Measurements from ENCODE around the gene OTOG.

Gene OTOG

GRCh38 chr11:17651061-17651460, 104.0 kb downstream of the OTOG start:
- ChIA-PET CTCF (interaction anchor here (0.6 kb wide), 2 partner anchors 129 to 631 kb away, joined by 3 read pairs; no protein-coding TSS in a partner anchor), POLR2A (no interaction called here)
- DNase-seq (ENCODE audit: extremely low spot score) = peak; percentile 5
- TF ChIP-seq ELF4 (IDR thresholded peaks at IDR 0.05) (no peak), L3MBTL2 (conservative IDR thresholded peaks at IDR 0.05) (no peak), FOXM1 (IDR thresholded peaks at IDR 0.05; ENCODE audit: borderline replicate concordance) (no peak), LEF1 (IDR thresholded peaks at IDR 0.05; ENCODE audit: borderline replicate concordance) (no peak), ZNF384 (IDR thresholded peaks at IDR 0.05) (no peak), HDGF (IDR thresholded peaks at IDR 0.05; ENCODE audit: borderline replicate concordance) (no peak), FOXA1 (IDR thresholded peaks at IDR 0.05) (no peak), CTBP1 (IDR thresholded peaks at IDR 0.05; ENCODE audit: borderline replicate concordance) (no peak), PKNOX1 (IDR thresholded peaks at IDR 0.05) (no peak), SP1 (IDR thresholded peaks at IDR 0.05) (no peak), NFRKB (IDR thresholded peaks at IDR 0.05) (no peak), SUZ12 (IDR thresholded peaks at IDR 0.05) (no peak), ARNT (IDR thresholded peaks at IDR 0.05) (no peak), BHLHE40 (IDR thresholded peaks at IDR 0.05; ENCODE audit: borderline replicate concordance) (no peak), FOXK2 (IDR thresholded peaks at IDR 0.05) (no peak), TARDBP (IDR thresholded peaks at IDR 0.05) (no peak)

- no peak for TF ChIP-seq ELF4 (IDR thresholded peaks at IDR 0.05)
- TF ChIP-seq PKNOX1 (IDR thresholded peaks at IDR 0.05) = no peak
- no peak for TF ChIP-seq LEF1 (IDR thresholded peaks at IDR 0.05; ENCODE audit: borderline replicate concordance)
- TF ChIP-seq ARNT (IDR thresholded peaks at IDR 0.05) = no peak
- TF ChIP-seq ZNF384 (IDR thresholded peaks at IDR 0.05) = no peak
- no peak for TF ChIP-seq SP1 (IDR thresholded peaks at IDR 0.05)
- TF ChIP-seq NFRKB (IDR thresholded peaks at IDR 0.05) = no peak
- no peak for TF ChIP-seq SUZ12 (IDR thresholded peaks at IDR 0.05)
- TF ChIP-seq FOXK2 (IDR thresholded peaks at IDR 0.05) = no peak
- TF ChIP-seq CTBP1 (IDR thresholded peaks at IDR 0.05; ENCODE audit: borderline replicate concordance) = no peak
- no peak for TF ChIP-seq L3MBTL2 (conservative IDR thresholded peaks at IDR 0.05)
- TF ChIP-seq TARDBP (IDR thresholded peaks at IDR 0.05) = no peak
- TF ChIP-seq BHLHE40 (IDR thresholded peaks at IDR 0.05; ENCODE audit: borderline replicate concordance) = no peak
- no peak for TF ChIP-seq FOXA1 (IDR thresholded peaks at IDR 0.05)
- TF ChIP-seq FOXM1 (IDR thresholded peaks at IDR 0.05; ENCODE audit: borderline replicate concordance) = no peak
- no peak for TF ChIP-seq HDGF (IDR thresholded peaks at IDR 0.05; ENCODE audit: borderline replicate concordance)
- DNase-seq (ENCODE audit: extremely low spot score) = peak; percentile 3
- ChIA-PET CTCF (interaction anchor here (0.6 kb wide), 1 partner anchor 631 kb away, joined by 3 read pairs; no protein-coding TSS in a partner anchor), POLR2A (no interaction called here)
These were observed 104.6 kb downstream of the OTOG start for GRCh38 chr11:17651681-17652080.

GRCh38 chr11:17652556-17652955, 105.5 kb downstream of the OTOG start:
- no peak for DNase-seq (ENCODE audit: extremely low spot score)
- TF ChIP-seq SUZ12 (IDR thresholded peaks at IDR 0.05) = no peak
- TF ChIP-seq TARDBP (IDR thresholded peaks at IDR 0.05) = no peak
- TF ChIP-seq FOXM1 (IDR thresholded peaks at IDR 0.05; ENCODE audit: borderline replicate concordance) = no peak
- TF ChIP-seq NFRKB (IDR thresholded peaks at IDR 0.05) = no peak
- TF ChIP-seq ELF4 (IDR thresholded peaks at IDR 0.05) = no peak
- TF ChIP-seq L3MBTL2 (conservative IDR thresholded peaks at IDR 0.05) = no peak
- TF ChIP-seq FOXK2 (IDR thresholded peaks at IDR 0.05) = no peak
- TF ChIP-seq FOXA1 (IDR thresholded peaks at IDR 0.05) = no peak
- TF ChIP-seq ARNT (IDR thresholded peaks at IDR 0.05) = no peak
- TF ChIP-seq ZNF384 (IDR thresholded peaks at IDR 0.05) = no peak
- TF ChIP-seq BHLHE40 (IDR thresholded peaks at IDR 0.05; ENCODE audit: borderline replicate concordance) = no peak
- no peak for TF ChIP-seq SP1 (IDR thresholded peaks at IDR 0.05)
- TF ChIP-seq LEF1 (IDR thresholded peaks at IDR 0.05; ENCODE audit: borderline replicate concordance) = no peak
- no peak for TF ChIP-seq PKNOX1 (IDR thresholded peaks at IDR 0.05)
- ChIA-PET CTCF (no interaction called here), POLR2A (no interaction called here)

GRCh38 chr11:17653611-17654010, 106.6 kb downstream of the OTOG start:
- no peak for DNase-seq (ENCODE audit: extremely low spot score)
- TF ChIP-seq NFRKB (IDR thresholded peaks at IDR 0.05) = no peak
- TF ChIP-seq PKNOX1 (IDR thresholded peaks at IDR 0.05) = no peak
- no peak for TF ChIP-seq SP1 (IDR thresholded peaks at IDR 0.05)
- TF ChIP-seq FOXA1 (IDR thresholded peaks at IDR 0.05) = no peak
- no peak for TF ChIP-seq TARDBP (IDR thresholded peaks at IDR 0.05)
- no peak for TF ChIP-seq SUZ12 (IDR thresholded peaks at IDR 0.05)
- no peak for TF ChIP-seq FOXK2 (IDR thresholded peaks at IDR 0.05)
- no peak for TF ChIP-seq LEF1 (IDR thresholded peaks at IDR 0.05; ENCODE audit: borderline replicate concordance)
- TF ChIP-seq ZNF384 (IDR thresholded peaks at IDR 0.05) = no peak
- no peak for TF ChIP-seq L3MBTL2 (conservative IDR thresholded peaks at IDR 0.05)
- ChIA-PET POLR2A (no interaction called here), CTCF (no interaction called here)

GRCh38 chr11:17655682-17656081, 108.6 kb downstream of the OTOG start:
- TF ChIP-seq FOXA1 (IDR thresholded peaks at IDR 0.05) (no peak), NFRKB (IDR thresholded peaks at IDR 0.05) (no peak), HDGF (IDR thresholded peaks at IDR 0.05; ENCODE audit: borderline replicate concordance) (no peak), LEF1 (IDR thresholded peaks at IDR 0.05; ENCODE audit: borderline replicate concordance) (no peak), L3MBTL2 (conservative IDR thresholded peaks at IDR 0.05) (no peak), PKNOX1 (IDR thresholded peaks at IDR 0.05) (no peak), TARDBP (IDR thresholded peaks at IDR 0.05) (no peak), SP1 (IDR thresholded peaks at IDR 0.05) (no peak), ARNT (IDR thresholded peaks at IDR 0.05) (no peak), SUZ12 (IDR thresholded peaks at IDR 0.05) (no peak), ZNF384 (IDR thresholded peaks at IDR 0.05) (no peak), ELF4 (IDR thresholded peaks at IDR 0.05) (no peak), FOXK2 (IDR thresholded peaks at IDR 0.05) (no peak), FOXM1 (IDR thresholded peaks at IDR 0.05; ENCODE audit: borderline replicate concordance) (no peak), BHLHE40 (IDR thresholded peaks at IDR 0.05; ENCODE audit: borderline replicate concordance) (no peak), CTBP1 (IDR thresholded peaks at IDR 0.05; ENCODE audit: borderline replicate concordance) (no peak)
- CTCF ChIA-PET = no interaction called here
- POLR2A ChIA-PET = no interaction called here
- no peak for DNase-seq (ENCODE audit: extremely low spot score)

Data from HEK293T (cell line).